CD14-positive monocyte (primary cell): ENCODE data around the gene NR6A1. TPM values are rescaled to one million over a fixed set of nuclear protein-coding genes. Genes with fewer than 3 reads are reported as not detected.

Experiments used
- DNase-seq, 3 donors: peaks; one replicate each; pipeline ENCODE4 v3.0.0-alpha.2; 2011 to 2022
- H2AFZ ChIP-seq: 2 replicates; pipeline ENCODE4 v1.6.0; 2012; ENCODE audit warnings: mild to moderate bottlenecking, low read depth, low read length, inconsistent platforms; ENCODE audit not compliant: insufficient read depth, poor library complexity, severe bottlenecking
- H3K27ac ChIP-seq, 2 donors: 1 replicate in 1 of 2; 2 replicates in 1 of 2; pipeline ENCODE4 v1.5.1; 2012 to 2013; ENCODE audit warnings: low read length in 2 of 2, control low read depth in 1 of 2, inconsistent platforms in 1 of 2, low read depth in 1 of 2, mild to moderate bottlenecking in 1 of 2
- H3K27me3 ChIP-seq, 2 donors: one replicate each; pipeline versions ENCODE4 v1.6.0 to v1.6.1; 2011 to 2013; ENCODE audit warnings: low read length in 2 of 2; ENCODE audit not compliant: control insufficient read depth in 2 of 2, insufficient read depth in 2 of 2
- H3K36me3 ChIP-seq, 2 donors: replicated peaks in 1 of 2; 1 replicate in 1 of 2; 2 replicates in 1 of 2; pipeline versions ENCODE4 v1.5.1 to v1.6.1; 2012 to 2013; ENCODE audit warnings: low read length in 2 of 2, control low read depth in 1 of 2, inconsistent platforms in 1 of 2, mild to moderate bottlenecking in 1 of 2; ENCODE audit not compliant: insufficient read depth in 2 of 2, control insufficient read depth in 1 of 2
- H3K4me1 ChIP-seq, 2 donors: 1 replicate in 1 of 2; 2 replicates in 1 of 2; pipeline versions ENCODE4 v1.5.1 to v1.6.1; 2012 to 2013; ENCODE audit warnings: low read length in 2 of 2, control low read depth in 1 of 2, inconsistent platforms in 1 of 2, mild to moderate bottlenecking in 1 of 2, moderate library complexity in 1 of 2; ENCODE audit not compliant: insufficient read depth in 2 of 2, control insufficient read depth in 1 of 2
- H3K4me2 ChIP-seq: replicated peaks from 2 replicates; pipeline ENCODE3; 2012; ENCODE audit warnings: low read length, moderate library complexity, mild to moderate bottlenecking; ENCODE audit not compliant: poor library complexity, severe bottlenecking; ENCODE audit errors: extremely low read depth
- H3K4me3 ChIP-seq, 3 experiments: fragments of 200-600 bp in 1 of 3; sonication (generic) in 1 of 3; replicated peaks in 1 of 3; 1 replicate in 2 of 3; 2 replicates in 1 of 3; pipeline ENCODE4 v1.5.1; 2011 to 2013; ENCODE audit warnings: low read length in 3 of 3, mild to moderate bottlenecking in 3 of 3, control low read depth in 2 of 3, low read depth in 2 of 3, inconsistent platforms in 1 of 3, moderate library complexity in 1 of 3
- H3K79me2 ChIP-seq: 2 replicates; pipeline ENCODE4 v1.6.0; 2012; ENCODE audit warnings: mild to moderate bottlenecking, control low read depth, inconsistent platforms, low read length, moderate library complexity; ENCODE audit not compliant: insufficient read depth
- H3K9ac ChIP-seq: 2 replicates; pipeline ENCODE4 v1.6.0; 2017; ENCODE audit warnings: low read length, mild to moderate bottlenecking; ENCODE audit not compliant: insufficient read depth, poor library complexity, severe bottlenecking
- H3K9me3 ChIP-seq, 2 donors: replicated peaks in 1 of 2; 1 replicate in 1 of 2; 2 replicates in 1 of 2; pipeline versions ENCODE4 v1.5.1 to v1.6.1; 2012 to 2013; ENCODE audit warnings: low read length in 2 of 2, control low read depth in 1 of 2; ENCODE audit not compliant: control insufficient read depth in 1 of 2, insufficient read depth in 1 of 2
- H4K20me1 ChIP-seq: 2 replicates; pipeline ENCODE4 v1.6.0; 2012; ENCODE audit warnings: mild to moderate bottlenecking, low read length, control low read depth, moderate library complexity; ENCODE audit not compliant: insufficient read depth
- H3K27ac Mint-ChIP-seq, 7 donors: one replicate each; pipeline ENCODE4 v1.8.0; 2020; ENCODE audit warnings: mild to moderate bottlenecking in 7 of 7, mixed read lengths in 7 of 7, moderate library complexity in 6 of 7, inconsistent platforms in 2 of 7
- H3K27me3 Mint-ChIP-seq, 3 donors: one replicate each; pipeline ENCODE4 v1.8.0; 2021 to 2022; ENCODE audit warnings: low read depth in 3 of 3, mild to moderate bottlenecking in 3 of 3, mixed read lengths in 3 of 3, moderate library complexity in 3 of 3, inconsistent platforms in 1 of 3
- H3K36me3 Mint-ChIP-seq, 2 donors: one replicate each; pipeline ENCODE4 v1.8.0; 2020; ENCODE audit warnings: mixed read lengths in 2 of 2, inconsistent platforms in 1 of 2, mild to moderate bottlenecking in 1 of 2
- H3K4me1 Mint-ChIP-seq: one replicate; pipeline ENCODE4 v1.8.0; 2020; ENCODE audit warnings: mild to moderate bottlenecking, mixed read lengths
- H3K4me3 Mint-ChIP-seq, 2 donors: one replicate each; pipeline ENCODE4 v1.8.0; 2020; ENCODE audit warnings: mild to moderate bottlenecking in 2 of 2, mixed read lengths in 2 of 2, moderate library complexity in 1 of 2
- H3K9me3 Mint-ChIP-seq, 7 donors: one replicate each; pipeline ENCODE4 v1.8.0; 2020 to 2022; ENCODE audit warnings: mixed read lengths in 7 of 7, mild to moderate bottlenecking in 6 of 7, moderate library complexity in 6 of 7, inconsistent platforms in 2 of 7
- CTCF ChIP-seq: fragments of 200-600 bp; IDR thresholded peaks from one replicate; pipeline ENCODE4 v1.8.0; 2022; ENCODE audit warnings: antibody characterized with exemption, mild to moderate bottlenecking
- WGBS: methylation state at CpG from one replicate; pipeline ENCODE4 v1.1.5; 2013; ENCODE audit warnings: missing lambda C conversion rate; ENCODE audit not compliant: insufficient coverage; 5-methylcytosine and 5-hydroxymethylcytosine counted together
- intact Hi-C, 2 donors: fragments of 100-400 bp; cut with micrococcal nuclease; formaldehyde crosslinking; loops; one replicate each; pipeline versions ENCODE4 v1.15.0 to v1.15.1; 2023
- polyA plus RNA-seq, 3 donors: library from polyadenylated mRNA; depleted of rRNA in 1 of 3; unstranded in 2 of 3; stranded (reverse) in 1 of 3; fragments of 300-500 nt in 2 of 3; fragments of >200 nt in 1 of 3; fragmentation: Illumina TruSeq in 2 of 3; gene quantifications; 1 replicate in 2 of 3; 2 replicates in 1 of 3; pipeline ENCODE4 v1.2.3, GENCODE V29; 2012 to 2021

Gene NR6A1
- polyA plus RNA-seq, 3 donors, result 0.15 to 2.9 (median 0.28) TPM

GRCh38 chr9:124505006-124505900 lies 265.9 kb downstream of the NR6A1 start:
- Mint-ChIP-seq H3K9me3 (peaks cover 0 to 12% (median 8%) of the 10 kb centered on the region in 7 donors), H3K36me3 (peaks cover 4% of the 10 kb centered on the region in 2 donors), H3K27me3 (peaks cover 43 to 55% (median 43%) of the 10 kb centered on the region in 3 donors), H3K4me1 (peaks cover 6% of the 10 kb centered on the region), H3K4me3 (peak overlapping the region in 1 of 2 donors; percentile 83), H3K27ac (no peak overlapping the region)
- Histone ChIP-seq H3K4me2 (peak overlapping the region; percentile 26), H4K20me1 (no peaks in the 10 kb centered on the region), H3K9ac (no peak overlapping the region), H3K27ac (no peak overlapping the region), H3K79me2 (no peaks in the 10 kb centered on the region), H2AFZ (no peak overlapping the region), H3K4me3 (no peak overlapping the region), H3K9me3 (peaks cover 0 to 8% of the 10 kb centered on the region in 2 donors), H3K27me3 (peaks cover 17 to 52% of the 10 kb centered on the region in 2 donors), H3K36me3 (no peaks in the 10 kb centered on the region), H3K4me1 (peaks cover 4 to 10% of the 10 kb centered on the region in 2 donors)
- no peak for TF ChIP-seq CTCF
- 55% methylated on average over 52 of the region's 69 CpGs for WGBS
- intact Hi-C loops, result no loop called here
- DNase-seq, result no peak

GRCh38 chr9:124504530-124505005 lies 266.5 kb downstream of the NR6A1 start:
- Histone ChIP-seq H2AFZ (no peak overlapping the region), H3K9ac (no peak overlapping the region), H3K4me2 (peak overlapping the region; percentile 46), H3K4me3 (no peak overlapping the region), H3K4me1 (peaks cover 4 to 10% of the 10 kb centered on the region in 2 donors), H3K27me3 (peaks cover 17 to 52% of the 10 kb centered on the region in 2 donors), H3K79me2 (no peaks in the 10 kb centered on the region), H3K27ac (no peak overlapping the region), H4K20me1 (no peaks in the 10 kb centered on the region), H3K9me3 (peaks cover 0 to 8% of the 10 kb centered on the region in 2 donors), H3K36me3 (no peaks in the 10 kb centered on the region)
- peaks cover 43 to 58% (median 45%) of the 10 kb centered on the region in 3 donors for H3K27me3 Mint-ChIP-seq
- no peak for DNase-seq
- H3K4me1 Mint-ChIP-seq, result peaks cover 6% of the 10 kb centered on the region
- intact Hi-C loops, result no loop called here
- WGBS, result under 1% methylated on average over 73 of the region's 81 CpGs
- H3K27ac Mint-ChIP-seq, result no peak overlapping the region
- H3K4me3 Mint-ChIP-seq, result no peak overlapping the region
- no peak for TF ChIP-seq CTCF
- H3K36me3 Mint-ChIP-seq, result peaks cover 4% of the 10 kb centered on the region in 2 donors
- H3K9me3 Mint-ChIP-seq, result peaks cover 0 to 12% (median 8%) of the 10 kb centered on the region in 7 donors
